Neuronal stem cell (in vitro differentiated cells): ENCODE data around the gene SSB. TPM values are rescaled to one million over a fixed set of nuclear protein-coding genes. Genes with fewer than 3 reads are reported as not detected.
A peak's percentile ranks its signal among the peaks of the same experiment; 100 is the strongest.

Source experiments
- DNase-seq: peaks from one replicate; pipeline ENCODE4 v3.0.0-alpha.2; 2013; ENCODE audit warnings: low spot score
- H2AFZ ChIP-seq: one replicate; pipeline ENCODE4 v1.6.1; 2013; ENCODE audit warnings: mild to moderate bottlenecking, low read length, inconsistent platforms
- H2AK5ac ChIP-seq: 2 replicates; pipeline ENCODE4 v1.6.1; 2013; ENCODE audit warnings: low read depth, mild to moderate bottlenecking, inconsistent platforms, low read length, moderate library complexity, mixed read lengths
- H2BK120ac ChIP-seq: 2 replicates; pipeline ENCODE4 v1.6.1; 2013; ENCODE audit warnings: low read depth, mild to moderate bottlenecking, inconsistent platforms, low read length, moderate library complexity, mixed read lengths
- H2BK12ac ChIP-seq: one replicate; pipeline ENCODE4 v1.6.1; 2013; ENCODE audit warnings: low read length, inconsistent platforms
- H2BK15ac ChIP-seq: 2 replicates; pipeline ENCODE4 v1.6.1; 2013; ENCODE audit warnings: mild to moderate bottlenecking, low read length, inconsistent platforms, mixed read lengths
- H2BK5ac ChIP-seq: one replicate; pipeline ENCODE4 v1.6.1; 2013; ENCODE audit warnings: inconsistent platforms, mild to moderate bottlenecking, low read length, moderate library complexity
- H3K14ac ChIP-seq: one replicate; pipeline ENCODE4 v1.6.1; 2013; ENCODE audit warnings: low read length, inconsistent platforms
- H3K18ac ChIP-seq: 2 replicates; pipeline ENCODE4 v1.6.1; 2013; ENCODE audit warnings: low read length, inconsistent platforms
- H3K23ac ChIP-seq: 2 replicates; pipeline ENCODE4 v1.6.1; 2013; ENCODE audit warnings: low read depth, mild to moderate bottlenecking, mixed read lengths, low read length, inconsistent platforms; ENCODE audit not compliant: poor library complexity
- H3K27ac ChIP-seq: replicated peaks from 3 replicates; pipeline ENCODE4 v1.5.1; 2013; ENCODE audit warnings: low read length, inconsistent platforms
- H3K27me3 ChIP-seq, 3 experiments: 2 replicates each; pipeline ENCODE4 v1.6.1; 2013; ENCODE audit warnings: low read length in 3 of 3, mild to moderate bottlenecking in 2 of 3, inconsistent platforms in 1 of 3, low read depth in 1 of 3, mixed read lengths in 1 of 3, moderate library complexity in 1 of 3; ENCODE audit not compliant: control insufficient read depth in 3 of 3, insufficient read depth in 3 of 3
- H3K36me3 ChIP-seq, 2 donors: replicated peaks in 1 of 2; 2 replicates each; pipeline ENCODE4 v1.6.1; 2013; ENCODE audit warnings: low read length in 2 of 2; ENCODE audit not compliant: control insufficient read depth in 2 of 2, insufficient read depth in 2 of 2
- H3K4ac ChIP-seq: 2 replicates; pipeline ENCODE4 v1.6.1; 2013; ENCODE audit warnings: inconsistent platforms, mild to moderate bottlenecking, low read length, moderate library complexity
- H3K4me1 ChIP-seq, 2 donors: 1 replicate in 1 of 2; 2 replicates in 1 of 2; pipeline ENCODE4 v1.6.1; 2013; ENCODE audit warnings: low read length in 2 of 2, low read depth in 1 of 2; ENCODE audit not compliant: control insufficient read depth in 2 of 2, insufficient read depth in 1 of 2
- H3K4me2 ChIP-seq: one replicate; pipeline ENCODE4 v1.6.1; 2013; ENCODE audit warnings: mild to moderate bottlenecking, low read length, inconsistent platforms; ENCODE audit not compliant: insufficient read depth, poor library complexity, severe bottlenecking
- H3K4me3 ChIP-seq, 2 donors: 2 replicates each; pipeline ENCODE4 v1.5.1; 2013; ENCODE audit warnings: low read length in 2 of 2, mild to moderate bottlenecking in 2 of 2, inconsistent platforms in 1 of 2, moderate library complexity in 1 of 2
- H3K79me1 ChIP-seq: one replicate; pipeline ENCODE4 v1.6.1; 2013; ENCODE audit warnings: low read depth, mild to moderate bottlenecking, inconsistent platforms, low read length, moderate library complexity
- H3K9ac ChIP-seq: one replicate; pipeline ENCODE4 v1.6.1; 2013; ENCODE audit warnings: mild to moderate bottlenecking, low read depth, low read length, inconsistent platforms; ENCODE audit not compliant: poor library complexity
- H3K9me3 ChIP-seq, 2 donors: replicated peaks in 1 of 2; 2 replicates each; pipeline versions ENCODE3 to v1.6.1; 2013; ENCODE audit warnings: low read length in 2 of 2, mild to moderate bottlenecking in 2 of 2, inconsistent platforms in 1 of 2, low read depth in 1 of 2, mixed read lengths in 1 of 2, moderate library complexity in 1 of 2; ENCODE audit not compliant: control insufficient read depth in 2 of 2, insufficient read depth in 1 of 2
- H4K8ac ChIP-seq: one replicate; pipeline ENCODE4 v1.6.1; 2013; ENCODE audit warnings: low read depth, mild to moderate bottlenecking, inconsistent platforms, low read length, moderate library complexity
- H4K91ac ChIP-seq: one replicate; pipeline ENCODE4 v1.6.1; 2013; ENCODE audit warnings: low read length, low read depth, mild to moderate bottlenecking, inconsistent platforms; ENCODE audit not compliant: poor library complexity
- WGBS, 2 donors: extraction: QIAGEN DNeasy Blood & Tissue Kit; methylation state at CpG; one replicate each; pipeline ENCODE4 v1.1.7; 2013; ENCODE audit warnings: missing lambda C conversion rate in 2 of 2, mixed read lengths in 1 of 2; ENCODE audit not compliant: insufficient read length in 2 of 2, insufficient replicate concordance in 1 of 2; ENCODE audit errors: extremely low coverage in 2 of 2; 5-methylcytosine and 5-hydroxymethylcytosine counted together
- polyA plus RNA-seq, 2 experiments: library from polyadenylated mRNA; stranded (reverse); fragments of 200-250 nt; gene quantifications; one replicate each; pipeline ENCODE4 v1.2.3, GENCODE V29; 2013

Gene SSB
- polyA plus RNA-seq (2013, experiment 1 of 2), result 303 TPM
- 305 TPM for polyA plus RNA-seq (2013, experiment 2 of 2)

GRCh38 chr2:169798718-169799592 lies at the start of gene SSB:
Gene SSB (plus strand): TSS chr2:169798871. CDS start chr2:169800961, 2,090 bp downstream.
- peak within 1 kb of the TSS; percentile 98 for H3K23ac ChIP-seq
- no peak within 1 kb of the TSS for H2BK120ac ChIP-seq
- H3K4me2 ChIP-seq, result peak within 1 kb of the TSS; percentile 52
- WGBS, 2 donors, result no CpG with 5 or more reads among the region's 67 CpGs
- H2AFZ ChIP-seq, result peak within 1 kb of the TSS; percentile 97
- H3K4me1 ChIP-seq, result peaks cover 0 to 4% of the 10 kb centered on the region in 2 donors
- H4K8ac ChIP-seq, result no peak within 1 kb of the TSS
- no peak within 1 kb of the TSS for H3K4ac ChIP-seq
- H2AK5ac ChIP-seq, result peak within 1 kb of the TSS; percentile 66
- H4K91ac ChIP-seq, result no peak within 1 kb of the TSS
- no peaks in the 10 kb centered on the region for H3K27me3 ChIP-seq
- H3K27ac ChIP-seq, result peak within 1 kb of the TSS; percentile 96
- H3K36me3 ChIP-seq, result peaks cover 6 to 50% of the 10 kb centered on the region in 2 donors
- DNase-seq, result peak; percentile 83
- H3K9me3 ChIP-seq, result no peaks in the 10 kb centered on the region
- peak within 1 kb of the TSS; percentile 96 for H2BK5ac ChIP-seq
- H3K4me3 ChIP-seq, result peak within 1 kb of the TSS; percentile 91 to 92
- no peak within 1 kb of the TSS for H3K14ac ChIP-seq
- peak within 1 kb of the TSS; percentile 90 for H3K18ac ChIP-seq
- peak within 1 kb of the TSS; percentile 89 for H3K9ac ChIP-seq
- H3K79me1 ChIP-seq, result peaks cover 4% of the 10 kb centered on the region
- no peak within 1 kb of the TSS for H2BK12ac ChIP-seq
- no peak within 1 kb of the TSS for H2BK15ac ChIP-seq

GRCh38 chr2:169752752-169753151 lies 45.9 kb upstream of the SSB start:
- H3K14ac ChIP-seq, result no peak overlapping the region
- H3K9me3 ChIP-seq, result peaks cover 7 to 12% of the 10 kb centered on the region in 2 donors
- H2BK5ac ChIP-seq, result no peak overlapping the region
- no peak for DNase-seq
- no peak overlapping the region for H2AK5ac ChIP-seq
- no peak overlapping the region for H3K4ac ChIP-seq
- no CpG with 5 or more reads among the region's 3 CpGs for WGBS, 2 donors
- H3K27me3 ChIP-seq, result no peaks in the 10 kb centered on the region
- H3K9ac ChIP-seq, result no peak overlapping the region
- no peak overlapping the region for H3K23ac ChIP-seq
- no peak overlapping the region for H4K91ac ChIP-seq
- no peak overlapping the region for H2BK15ac ChIP-seq
- H2BK12ac ChIP-seq, result no peak overlapping the region
- H2AFZ ChIP-seq, result no peak overlapping the region
- no peak overlapping the region for H4K8ac ChIP-seq
- H3K4me1 ChIP-seq, result peaks cover 0 to 2% of the 10 kb centered on the region in 2 donors
- no peak overlapping the region for H3K27ac ChIP-seq
- H2BK120ac ChIP-seq, result no peak overlapping the region
- no peak overlapping the region for H3K18ac ChIP-seq
- H3K36me3 ChIP-seq, result peaks cover 17 to 80% of the 10 kb centered on the region in 2 donors
- no peak overlapping the region for H3K4me2 ChIP-seq
- peaks cover 2% of the 10 kb centered on the region for H3K79me1 ChIP-seq
- H3K4me3 ChIP-seq, result no peak overlapping the region

GRCh38 chr2:169755083-169755870 lies 43.4 kb upstream of the SSB start:
- no peak overlapping the region for H2BK5ac ChIP-seq
- no peak overlapping the region for H2BK12ac ChIP-seq
- H2BK15ac ChIP-seq, result no peak overlapping the region
- H2BK120ac ChIP-seq, result no peak overlapping the region
- H3K9ac ChIP-seq, result no peak overlapping the region
- H3K14ac ChIP-seq, result no peak overlapping the region
- H3K79me1 ChIP-seq, result peaks cover 2% of the 10 kb centered on the region
- peaks cover 8 to 65% of the 10 kb centered on the region in 2 donors for H3K36me3 ChIP-seq
- no CpG with 5 or more reads among the region's 6 CpGs for WGBS, 2 donors
- H3K4me1 ChIP-seq, result peaks cover 0 to 2% of the 10 kb centered on the region in 2 donors
- H2AFZ ChIP-seq, result no peak overlapping the region
- no peak overlapping the region for H2AK5ac ChIP-seq
- H3K4ac ChIP-seq, result no peak overlapping the region
- no peak overlapping the region for H3K18ac ChIP-seq
- no peak overlapping the region for H4K91ac ChIP-seq
- H3K23ac ChIP-seq, result no peak overlapping the region
- no peak overlapping the region for H4K8ac ChIP-seq
- no peak overlapping the region for H3K4me3 ChIP-seq
- H3K4me2 ChIP-seq, result no peak overlapping the region
- H3K9me3 ChIP-seq, result peaks cover 7% of the 10 kb centered on the region in 2 donors
- H3K27ac ChIP-seq, result no peak overlapping the region
- no peak for DNase-seq
- no peaks in the 10 kb centered on the region for H3K27me3 ChIP-seq

GRCh38 chr2:169756342-169756741 lies 42.3 kb upstream of the SSB start:
- no peak overlapping the region for H3K4ac ChIP-seq
- no peak overlapping the region for H2BK15ac ChIP-seq
- H4K91ac ChIP-seq, result no peak overlapping the region
- no peaks in the 10 kb centered on the region for H3K27me3 ChIP-seq
- no peak overlapping the region for H3K23ac ChIP-seq
- H2BK120ac ChIP-seq, result no peak overlapping the region
- no peak overlapping the region for H4K8ac ChIP-seq
- H3K79me1 ChIP-seq, result no peaks in the 10 kb centered on the region
- no peak overlapping the region for H2BK12ac ChIP-seq
- H3K14ac ChIP-seq, result no peak overlapping the region
- DNase-seq, result no peak
- no peak overlapping the region for H3K27ac ChIP-seq
- no peak overlapping the region for H2BK5ac ChIP-seq
- H3K18ac ChIP-seq, result no peak overlapping the region
- H3K36me3 ChIP-seq, result peaks cover 5 to 57% of the 10 kb centered on the region in 2 donors
- H3K4me3 ChIP-seq, result no peak overlapping the region
- no CpG with 5 or more reads among the region's 4 CpGs for WGBS, 2 donors
- no peak overlapping the region for H2AFZ ChIP-seq
- H3K4me1 ChIP-seq, result peaks cover 0 to 2% of the 10 kb centered on the region in 2 donors
- no peak overlapping the region for H3K9ac ChIP-seq
- H2AK5ac ChIP-seq, result no peak overlapping the region
- H3K4me2 ChIP-seq, result no peak overlapping the region
- peaks cover 7 to 8% of the 10 kb centered on the region in 2 donors for H3K9me3 ChIP-seq
